BJ (cell line): ENCODE data around the gene PDILT. TPM values are rescaled to one million over a fixed set of nuclear protein-coding genes. Genes with fewer than 3 reads are reported as not detected.

Experiments used
- CTCF ChIA-PET: fragments of 350-600 bp; formaldehyde crosslinking; extraction: SDS; loops from one replicate; lab custom pipeline; 2021; ENCODE audit warnings: antibody characterized with exemption, inconsistent platforms; lab: Yijun Ruan, JAX
- POLR2A ChIA-PET: fragments of 300-600 bp; sonication (Branson Sonifier 250); formaldehyde crosslinking; extraction: SDS; loops from one replicate; lab custom pipeline; 2021; ENCODE audit warnings: antibody characterized with exemption; lab: Charles Lee
- DNase-seq: peaks from one replicate; pipeline ENCODE4 v3.0.0-alpha.2; 2011; ENCODE audit warnings: low read depth
- H3K27me3 ChIP-seq: 2 replicates; pipeline ENCODE4 v1.6.0; 2011; ENCODE audit warnings: low read length; ENCODE audit not compliant: control insufficient read depth, insufficient read depth
- H3K36me3 ChIP-seq: 2 replicates; pipeline ENCODE4 v1.5.1; 2011; ENCODE audit warnings: low read length; ENCODE audit not compliant: control insufficient read depth, insufficient read depth
- H3K4me3 ChIP-seq: 2 replicates; pipeline ENCODE4 v1.5.1; 2011; ENCODE audit warnings: low read depth, mild to moderate bottlenecking, control low read depth, low read length
- CTCF ChIP-seq: IDR thresholded peaks from 2 replicates; pipeline ENCODE4 v1.5.1; 2011; ENCODE audit warnings: low read depth, mild to moderate bottlenecking, control low read depth, inconsistent platforms, low read length, moderate library complexity; ENCODE audit not compliant: insufficient read depth
- polyA plus RNA-seq: library from polyadenylated mRNA; depleted of rRNA; stranded (reverse); fragments of >200 nt; gene quantifications from 2 replicates; pipeline ENCODE4 v1.2.3, GENCODE V29; 2011

The PDILT gene
- polyA plus RNA-seq, 1 experiment = not detected

- DNase-seq = no peak
Observed at GRCh38 chr16:20318437-20318836, 86.1 kb downstream of the PDILT start.

GRCh38 chr16:20318006-20318405 lies 86.5 kb downstream of the PDILT start:
- POLR2A ChIA-PET = no interaction called here
- Histone ChIP-seq H3K4me3 (no peak overlapping the region), H3K27me3 (no peaks in the 10 kb centered on the region), H3K36me3 (no peaks in the 10 kb centered on the region)
- TF ChIP-seq CTCF = no peak
- CTCF ChIA-PET = no interaction called here
- DNase-seq = no peak

More at GRCh38 chr16:20318437-20318836, 86.1 kb downstream of the PDILT start:
- ChIA-PET CTCF (no interaction called here), POLR2A (no interaction called here)
- Histone ChIP-seq H3K4me3 (no peak overlapping the region), H3K27me3 (no peaks in the 10 kb centered on the region), H3K36me3 (no peaks in the 10 kb centered on the region)
- no peak for TF ChIP-seq CTCF

GRCh38 chr16:20317117-20317516 lies 87.4 kb downstream of the PDILT start:
- DNase-seq = no peak
- H3K36me3 ChIP-seq = no peaks in the 10 kb centered on the region
- H3K27me3 ChIP-seq = no peaks in the 10 kb centered on the region
- H3K4me3 ChIP-seq = no peak overlapping the region
- ChIA-PET CTCF (no interaction called here), POLR2A (no interaction called here)
- TF ChIP-seq CTCF = no peak

DNA sequence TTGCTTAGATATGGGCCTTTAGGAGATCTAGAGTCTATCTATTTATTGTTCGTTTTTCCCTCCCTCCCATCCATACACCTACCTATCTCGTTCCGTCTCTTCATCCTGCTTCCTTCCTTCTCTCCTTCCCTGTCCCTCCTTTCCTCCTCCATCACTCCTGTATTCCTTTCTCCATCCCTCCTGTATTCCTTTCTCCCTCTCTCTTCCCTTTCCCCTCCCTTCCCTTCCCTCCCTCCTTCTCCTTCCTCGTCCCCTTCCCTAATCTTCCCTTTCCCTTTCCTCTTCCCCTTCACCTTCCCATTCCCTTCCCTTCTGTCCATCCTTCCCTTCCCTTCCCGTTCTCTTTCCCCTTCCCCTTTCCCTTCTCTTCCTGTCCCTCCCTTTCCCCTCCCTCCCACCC lies 87.8 kb downstream of the PDILT start:
- ChIA-PET POLR2A (no interaction called here), CTCF (no interaction called here)
- no peaks in the 10 kb centered on the region for H3K27me3 ChIP-seq
- no peak overlapping the region for H3K4me3 ChIP-seq
- no peak for DNase-seq
- TF ChIP-seq CTCF = no peak
- H3K36me3 ChIP-seq = no peaks in the 10 kb centered on the region

DNA sequence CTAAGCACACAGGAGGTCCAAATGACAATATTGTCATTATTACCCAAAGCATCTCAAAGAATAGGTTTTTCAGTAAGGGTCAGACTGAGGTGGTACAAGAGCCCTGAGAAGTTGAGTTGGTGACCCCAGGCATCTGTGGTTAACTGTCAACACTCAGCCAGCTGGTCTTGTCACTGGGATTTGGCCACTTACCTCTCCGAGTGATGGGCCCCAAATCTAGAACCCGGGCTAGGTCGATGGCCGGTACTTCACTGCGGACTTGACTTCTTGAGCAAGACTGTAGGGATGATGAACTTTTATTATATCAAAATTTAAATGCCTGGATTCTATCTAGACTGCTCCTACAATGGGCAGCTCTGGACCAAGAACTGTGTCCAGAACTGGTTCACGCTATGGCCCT lies 88.8 kb downstream of the PDILT start:
- CTCF ChIA-PET = interaction anchor here (0.6 kb wide), 1 partner anchor 19 kb away, joined by 3 read pairs; no protein-coding TSS in a partner anchor
- no peak for TF ChIP-seq CTCF
- Histone ChIP-seq H3K4me3 (no peak overlapping the region), H3K36me3 (no peaks in the 10 kb centered on the region), H3K27me3 (no peaks in the 10 kb centered on the region)
- DNase-seq = no peak
- POLR2A ChIA-PET = no interaction called here
